COR-L47 (cell line): ENCODE measurements around the gene S100A7A.
"Not testable (repeated sequence)": the region's sequence is repeated elsewhere in the genome, so short reads cannot be mapped to it uniquely, and the experiment has no call there.

Experiments used
- DNase-seq: peaks from one replicate; lab custom pipeline; 2025; lab: John Stamatoyannopoulos, UW

S100A7A gene

DNA sequence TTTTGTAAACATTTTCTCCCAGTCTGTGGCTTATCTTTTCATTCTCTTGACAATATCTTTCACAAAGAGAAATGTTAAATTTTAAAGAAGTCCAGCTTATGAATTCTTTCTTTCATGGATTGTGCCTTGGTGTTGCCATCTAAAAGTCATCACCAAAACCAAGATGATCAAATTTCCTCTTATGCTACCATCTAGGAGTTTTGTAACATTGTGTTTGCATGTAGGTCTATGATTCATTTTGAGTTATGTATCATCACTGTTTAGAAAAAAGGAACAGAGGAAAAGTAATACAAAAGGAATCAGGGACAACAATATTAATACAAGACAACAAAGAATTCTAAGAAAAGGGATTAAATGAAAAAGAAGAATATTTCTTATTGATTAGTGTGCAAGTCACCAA, 46.4 kb downstream of the S100A7A start:
- DNase-seq: not testable (repeated sequence)

DNA sequence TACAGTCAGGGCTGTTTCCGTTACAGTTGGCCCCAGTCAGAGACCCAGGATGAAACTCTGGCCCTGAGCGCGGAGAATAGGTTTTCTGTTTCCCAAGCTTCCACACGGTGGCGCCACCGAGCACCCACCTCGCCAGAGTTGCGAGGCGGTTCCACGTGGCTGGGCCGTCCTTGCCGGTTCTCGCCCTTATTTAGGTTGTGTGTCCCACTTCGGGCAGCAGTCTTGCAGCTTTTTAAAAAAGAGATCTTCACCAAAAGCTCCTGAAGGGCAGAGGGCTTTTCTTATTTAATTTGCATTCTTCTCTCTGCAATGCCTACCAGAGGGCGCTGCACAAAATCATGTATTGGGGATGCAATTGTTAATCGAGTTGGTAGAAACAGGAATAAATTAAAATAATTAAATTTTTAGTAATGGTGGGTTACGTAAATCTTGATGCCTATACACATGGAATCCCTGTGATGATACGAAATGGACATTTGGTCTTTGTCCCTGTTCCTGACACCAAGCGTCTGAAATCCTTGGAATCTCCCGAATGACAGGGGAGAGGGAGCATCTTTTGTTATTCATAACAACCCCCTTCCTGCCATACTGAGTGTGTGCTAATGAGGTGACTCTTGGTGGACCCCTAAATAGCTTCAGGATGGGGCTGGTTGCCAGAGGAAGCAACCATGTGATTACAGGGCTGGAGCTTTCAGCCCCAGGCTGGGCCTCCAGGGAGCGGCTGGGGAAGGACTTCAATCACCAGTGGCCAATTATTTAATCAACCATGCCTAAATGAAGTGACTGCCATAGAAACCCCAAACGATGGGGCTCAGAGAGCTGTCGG, 49.7 kb downstream of the S100A7A start:
- DNase-seq: no peak

DNA sequence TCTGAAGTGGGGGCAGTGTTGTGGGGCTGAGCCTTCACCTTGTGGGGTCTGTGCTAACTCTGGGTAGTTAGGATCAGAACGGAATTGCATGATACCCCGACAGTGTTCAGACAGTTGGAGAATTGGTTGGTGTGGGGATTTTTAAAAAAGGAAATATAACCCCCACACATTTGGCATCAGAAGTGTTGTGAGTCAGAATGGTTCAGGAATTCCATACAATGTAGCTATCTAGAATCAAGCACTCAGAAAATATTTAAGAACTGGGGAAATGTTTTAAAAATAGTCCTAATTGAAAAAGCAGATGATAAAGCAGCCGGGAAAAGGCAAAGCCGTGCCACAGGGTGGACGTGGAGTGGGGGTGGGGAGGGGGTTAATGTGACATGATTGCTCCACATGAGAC, 50.6 kb downstream of the S100A7A start:
- no peak for DNase-seq

DNA sequence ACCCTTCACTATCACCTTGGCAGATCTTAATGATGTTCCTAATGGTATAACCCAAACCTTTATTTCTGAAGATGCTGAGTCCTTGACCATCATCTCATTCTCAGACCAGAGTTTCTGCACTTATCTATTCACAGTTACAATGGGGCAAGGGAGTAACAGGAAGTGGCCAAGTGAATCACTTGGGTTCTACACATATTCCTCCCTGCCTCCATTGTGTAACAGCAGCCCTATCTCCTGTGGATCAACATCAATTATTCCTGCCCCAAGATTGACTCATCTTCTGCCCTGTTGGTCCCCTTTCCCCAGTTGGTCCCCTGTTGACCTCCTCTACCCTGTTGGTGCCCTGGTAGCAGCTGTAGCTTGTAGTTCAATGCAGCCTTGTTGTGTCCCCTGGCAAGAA, 54.4 kb downstream of the S100A7A start:
- no peak for DNase-seq
